ENCODE measurements around the gene PTGES.

PTGES gene

GRCh38 chr9:129718647-129719046 is 34.2 kb downstream of the PTGES start:
- H3K4me3 ChIP-seq (ENCODE audit: low read depth, low read length) = no peak overlapping the region
- TF ChIP-seq POLR2A (IDR thresholded peaks at IDR 0.05; ENCODE audit: extremely low read depth, insufficient read length) (no peak), MYC (IDR thresholded peaks at IDR 0.05; ENCODE audit: low read depth, low read length) (no peak), CTCF (IDR thresholded peaks at IDR 0.05; ENCODE audit: low read depth, low read length) (no peak)
- TF ChIP-seq, protein P1, sequence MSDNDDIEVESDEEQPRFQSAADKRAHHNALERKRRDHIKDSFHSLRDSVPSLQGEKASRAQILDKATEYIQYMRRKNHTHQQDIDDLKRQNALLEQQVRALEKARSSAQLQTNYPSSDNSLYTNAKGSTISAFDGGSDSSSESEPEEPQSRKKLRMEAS (IDR thresholded peaks at IDR 0.05; ENCODE audit: low read depth, low read length) = no peak
- no peak for DNase-seq (ENCODE audit: low read depth)

DNA sequence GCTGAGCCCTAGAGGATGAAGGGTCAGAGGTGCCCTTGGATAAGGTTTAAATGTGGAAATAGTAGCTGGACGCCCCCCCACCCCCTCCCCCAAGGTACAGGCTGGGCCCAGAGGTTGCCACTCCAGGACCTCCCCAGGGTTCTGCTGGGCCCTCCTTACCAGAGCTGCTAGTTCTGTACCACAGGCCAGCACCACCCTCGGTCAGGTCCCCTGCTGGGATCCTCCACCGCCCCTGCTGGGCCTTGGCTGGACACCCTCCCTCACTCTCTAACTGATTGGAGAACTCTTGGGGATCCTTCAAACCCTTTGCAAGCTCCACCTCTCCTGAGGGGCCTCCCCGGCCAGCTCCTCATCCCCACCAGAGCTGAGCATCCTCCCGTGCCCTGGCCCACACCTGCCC is 34.9 kb downstream of the PTGES start:
- no peak for DNase-seq (ENCODE audit: low read depth)
- no peak overlapping the region for H3K4me3 ChIP-seq (ENCODE audit: low read depth, low read length)
- TF ChIP-seq CTCF (IDR thresholded peaks at IDR 0.05; ENCODE audit: low read depth, low read length) (no peak), POLR2A (IDR thresholded peaks at IDR 0.05; ENCODE audit: extremely low read depth, insufficient read length) (no peak), MYC (IDR thresholded peaks at IDR 0.05; ENCODE audit: low read depth, low read length) (no peak)
- TF ChIP-seq, protein P1 (IDR thresholded peaks at IDR 0.05; ENCODE audit: low read depth, low read length) = no peak

DNA sequence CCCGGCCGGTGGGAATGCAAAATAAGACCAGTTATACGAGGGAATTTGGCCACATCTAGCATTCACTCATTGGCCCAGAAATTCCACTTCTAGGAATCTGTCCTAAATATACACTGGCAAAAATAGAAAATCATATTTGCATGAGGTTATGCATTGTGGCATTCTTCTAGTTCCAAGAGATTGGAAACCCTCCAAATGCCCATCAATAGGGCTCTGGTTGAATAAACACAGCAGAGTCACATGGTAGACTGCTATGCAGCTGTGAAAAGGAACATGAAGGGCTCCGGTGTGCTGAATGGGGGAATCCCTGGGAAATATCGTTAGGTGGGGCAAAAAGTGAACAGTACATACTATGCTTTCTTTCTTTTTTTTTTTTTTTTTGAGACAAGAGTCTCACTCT is 36.8 kb downstream of the PTGES start:
- TF ChIP-seq CTCF (IDR thresholded peaks at IDR 0.05; ENCODE audit: low read depth, low read length) = no peak
- TF ChIP-seq, protein P1 (IDR thresholded peaks at IDR 0.05; ENCODE audit: low read depth, low read length) = no peak
- TF ChIP-seq POLR2A (IDR thresholded peaks at IDR 0.05; ENCODE audit: extremely low read depth, insufficient read length) = no peak
- no peak for TF ChIP-seq MYC (IDR thresholded peaks at IDR 0.05; ENCODE audit: low read depth, low read length)
- no peak overlapping the region for H3K4me3 ChIP-seq (ENCODE audit: low read depth, low read length)
- DNase-seq (ENCODE audit: low read depth) = no peak

DNA sequence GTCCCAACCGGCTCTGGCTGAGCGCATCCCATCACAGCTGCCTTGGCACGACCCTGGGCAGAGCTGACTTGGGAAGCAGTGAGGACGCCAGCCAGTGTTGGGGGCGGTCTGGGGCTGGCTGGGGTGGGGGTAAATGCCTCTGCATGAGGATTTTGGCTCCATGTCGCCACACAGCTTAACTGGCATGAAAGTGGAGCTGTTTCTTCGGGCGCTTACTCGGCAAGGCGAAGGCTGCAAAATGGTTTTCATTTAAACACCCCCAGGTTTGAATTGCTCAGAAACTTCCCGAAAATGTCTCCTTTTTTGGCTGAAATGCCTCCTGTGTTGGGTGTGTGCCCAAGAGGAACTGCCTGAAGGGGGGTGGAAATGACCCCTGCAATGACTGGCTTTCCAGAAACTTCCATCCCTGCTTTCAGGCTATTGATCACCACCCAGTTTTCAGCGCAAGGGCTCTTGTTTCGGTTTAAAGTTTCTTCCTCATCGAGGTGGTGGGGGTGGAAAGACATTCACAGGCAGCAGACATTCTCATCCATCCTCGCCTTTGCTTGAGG is 38.3 kb downstream of the PTGES start:
- TF ChIP-seq CTCF (IDR thresholded peaks at IDR 0.05; ENCODE audit: low read depth, low read length) = no peak
- TF ChIP-seq, protein P1 (IDR thresholded peaks at IDR 0.05; ENCODE audit: low read depth, low read length) = no peak
- no peak for TF ChIP-seq POLR2A (IDR thresholded peaks at IDR 0.05; ENCODE audit: extremely low read depth, insufficient read length)
- TF ChIP-seq MYC (IDR thresholded peaks at IDR 0.05; ENCODE audit: low read depth, low read length) = no peak
- H3K4me3 ChIP-seq (ENCODE audit: low read depth, low read length) = no peak overlapping the region
- no peak for DNase-seq (ENCODE audit: low read depth)

DNA sequence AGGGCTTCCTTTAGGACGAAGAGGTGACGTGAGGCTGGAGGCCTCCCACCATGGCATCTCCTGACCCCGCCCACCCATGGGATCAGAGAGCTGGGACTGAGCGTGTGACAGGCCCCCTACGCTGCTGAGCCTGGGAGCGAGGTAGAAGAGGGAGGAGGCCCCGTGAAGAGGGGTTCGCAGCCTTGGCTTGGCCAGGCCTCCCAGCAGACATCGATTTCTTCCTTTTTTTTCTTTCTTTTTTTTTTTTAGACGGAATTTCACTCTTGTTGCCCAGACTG is 39.5 kb downstream of the PTGES start:
- DNase-seq (ENCODE audit: low read depth) = no peak
- TF ChIP-seq POLR2A (IDR thresholded peaks at IDR 0.05; ENCODE audit: extremely low read depth, insufficient read length) (no peak), MYC (IDR thresholded peaks at IDR 0.05; ENCODE audit: low read depth, low read length) (no peak), CTCF (IDR thresholded peaks at IDR 0.05; ENCODE audit: low read depth, low read length) (no peak)
- TF ChIP-seq, protein P1 (IDR thresholded peaks at IDR 0.05; ENCODE audit: low read depth, low read length) = no peak
- no peak overlapping the region for H3K4me3 ChIP-seq (ENCODE audit: low read depth, low read length)
